B cell (primary cell): ENCODE measurements around the gene AUTS2. TPM values are rescaled to one million over a fixed set of nuclear protein-coding genes. Genes with fewer than 3 reads are reported as not detected.

Experiments used
- ATAC-seq: fragments of 200-7000 bp; cut with Tn5 transposase; one replicate; pipeline ENCODE4 v1.10.0; 2021; ENCODE audit warnings: low read depth, mild to moderate bottlenecking, moderate number of reproducible peaks, moderate library complexity
- CTCF ChIA-PET: fragments of 350-600 bp; sonication (Branson Sonifier 250); formaldehyde crosslinking; loops from one replicate; lab custom pipeline; 2021; ENCODE audit warnings: antibody characterized with exemption, inconsistent platforms; lab: Charles Lee
- POLR2A ChIA-PET: fragments of 350-600 bp; sonication (Branson Sonifier 250); formaldehyde crosslinking; loops from one replicate; lab custom pipeline; 2021; ENCODE audit warnings: antibody characterized with exemption; lab: Charles Lee
- DNase-seq: peaks from one replicate; pipeline ENCODE4 v3.0.0; 2013
- H2AFZ ChIP-seq: 2 replicates; pipeline ENCODE4 v1.6.1; 2012; ENCODE audit warnings: mild to moderate bottlenecking, low read depth, low read length; ENCODE audit not compliant: insufficient read depth, poor library complexity, severe bottlenecking
- H3K27ac ChIP-seq, 2 donors: 1 replicate in 1 of 2; 2 replicates in 1 of 2; pipeline ENCODE4 v1.5.1; 2012 to 2013; ENCODE audit warnings: low read length in 2 of 2, mild to moderate bottlenecking in 2 of 2, moderate library complexity in 1 of 2
- H3K27me3 ChIP-seq, 4 experiments: fragments of 200-600 bp in 1 of 4; sonication (generic) in 1 of 4; replicated peaks in 1 of 4; 1 replicate in 2 of 4; 2 replicates in 2 of 4; pipeline versions ENCODE4 v1.6.1 to v1.7.0; 2013 to 2016; ENCODE audit warnings: low read length in 3 of 4, mild to moderate bottlenecking in 2 of 4, mixed read lengths in 1 of 4, moderate library complexity in 1 of 4; ENCODE audit not compliant: insufficient read depth in 4 of 4, control insufficient read depth in 3 of 4; ENCODE audit errors: control extremely low read depth in 1 of 4
- H3K36me3 ChIP-seq, 2 experiments: replicated peaks in 1 of 2; 1 replicate in 1 of 2; 2 replicates in 1 of 2; pipeline versions ENCODE4 v1.6.1 to v1.7.1; 2013; ENCODE audit warnings: low read length in 1 of 2; ENCODE audit not compliant: insufficient read depth in 2 of 2, control insufficient read depth in 1 of 2; ENCODE audit errors: control extremely low read depth in 1 of 2, extremely low read depth in 1 of 2
- H3K4me1 ChIP-seq, 2 donors: fragments of 200-600 bp in 1 of 2; sonication (generic) in 1 of 2; 1 replicate in 1 of 2; 2 replicates in 1 of 2; pipeline versions ENCODE4 v1.5.1 to v1.6.1; 2013 to 2017; ENCODE audit warnings: low read length in 2 of 2; ENCODE audit not compliant: control insufficient read depth in 2 of 2, insufficient read depth in 2 of 2
- H3K4me2 ChIP-seq: replicated peaks from 2 replicates; pipeline ENCODE3; 2012; ENCODE audit warnings: mild to moderate bottlenecking, low read depth, low read length; ENCODE audit not compliant: poor library complexity, severe bottlenecking
- H3K4me3 ChIP-seq, 5 experiments: fragments of 200-600 bp in 1 of 5; sonication (generic) in 1 of 5; 1 replicate in 3 of 5; 2 replicates in 2 of 5; pipeline versions ENCODE4 v1.5.1 to v1.7.0; 2011 to 2016; ENCODE audit warnings: low read length in 4 of 5, mild to moderate bottlenecking in 4 of 5, low read depth in 2 of 5, control low read depth in 1 of 5, moderate library complexity in 1 of 5; ENCODE audit not compliant: insufficient read depth in 1 of 5; ENCODE audit errors: control extremely low read depth in 1 of 5, extremely low read depth in 1 of 5
- H3K79me2 ChIP-seq: fragments of 200-600 bp; sonication (generic); one replicate; pipeline ENCODE4 v1.6.0; 2016; ENCODE audit warnings: low read length; ENCODE audit not compliant: control insufficient read depth, insufficient read depth
- H3K9ac ChIP-seq: fragments of 200-600 bp; sonication (generic); 2 replicates; pipeline ENCODE4 v1.6.1; 2017; ENCODE audit warnings: mild to moderate bottlenecking, low read length, moderate library complexity
- H3K9me3 ChIP-seq, 3 donors: one replicate each; pipeline versions ENCODE4 v1.6.1 to v1.7.1; 2013; ENCODE audit warnings: low read length in 2 of 3; ENCODE audit not compliant: control insufficient read depth in 2 of 3, insufficient read depth in 1 of 3; ENCODE audit errors: control extremely low read depth in 1 of 3
- H4K20me1 ChIP-seq: 2 replicates; pipeline ENCODE4 v1.6.0; 2012; ENCODE audit warnings: mild to moderate bottlenecking, low read length; ENCODE audit not compliant: insufficient read depth, control insufficient read depth, poor library complexity, severe bottlenecking
- H3K27ac Mint-ChIP-seq: one replicate; pipeline ENCODE4 v1.8.0; 2021; ENCODE audit warnings: mixed read lengths
- H3K27me3 Mint-ChIP-seq: one replicate; pipeline ENCODE4 v1.8.0; 2021; ENCODE audit warnings: mixed read lengths
- H3K4me1 Mint-ChIP-seq: one replicate; pipeline ENCODE4 v1.8.0; 2021; ENCODE audit warnings: mixed read lengths
- H3K4me3 Mint-ChIP-seq: one replicate; pipeline ENCODE4 v1.8.0; 2021; ENCODE audit warnings: mixed read lengths
- H3K9me3 Mint-ChIP-seq: one replicate; pipeline ENCODE4 v1.8.0; 2022; ENCODE audit warnings: mixed read lengths; ENCODE audit not compliant: insufficient read depth
- EZH2 ChIP-seq: IDR thresholded peaks from 2 replicates; pipeline ENCODE4 v1.6.1; 2012; ENCODE audit warnings: borderline replicate concordance, low read depth, mild to moderate bottlenecking, moderate library complexity, low read length; ENCODE audit not compliant: insufficient read depth, poor library complexity, severe bottlenecking
- WGBS: methylation state at CpG from one replicate; pipeline ENCODE4 v1.1.5; 2013; ENCODE audit warnings: missing lambda C conversion rate; ENCODE audit not compliant: insufficient coverage; 5-methylcytosine and 5-hydroxymethylcytosine counted together
- intact Hi-C: fragments of 100-400 bp; cut with micrococcal nuclease; formaldehyde crosslinking; loops from one replicate; pipeline ENCODE4 v1.10.0; 2022
- polyA plus RNA-seq: library from polyadenylated mRNA; depleted of rRNA; stranded (reverse); fragments of >200 nt; gene quantifications from 2 replicates; pipeline ENCODE4 v1.2.3, GENCODE V29; 2012
- total RNA-seq, 2 donors: library from RNA; stranded (reverse); fragments of 120-200 nt in 1 of 2; gene quantifications; 1 replicate in 1 of 2; 2 replicates in 1 of 2; pipeline versions ENCODE4 v1.2.3 to v1.2.4, GENCODE V29; 2013 to 2022
- TF ChIP-seq, protein P1 (sequence below): fragments of 200-600 bp; IDR thresholded peaks from one replicate; pipeline ENCODE4 v1.8.0; 2022; ENCODE audit warnings: antibody characterized with exemption, mild to moderate bottlenecking

AUTS2 gene
- total and polyA plus RNA-seq, 2 donors (not counting 1 experiment from before 2014, with no cell fraction given) = 22.3 to 35.0 TPM

DNA sequence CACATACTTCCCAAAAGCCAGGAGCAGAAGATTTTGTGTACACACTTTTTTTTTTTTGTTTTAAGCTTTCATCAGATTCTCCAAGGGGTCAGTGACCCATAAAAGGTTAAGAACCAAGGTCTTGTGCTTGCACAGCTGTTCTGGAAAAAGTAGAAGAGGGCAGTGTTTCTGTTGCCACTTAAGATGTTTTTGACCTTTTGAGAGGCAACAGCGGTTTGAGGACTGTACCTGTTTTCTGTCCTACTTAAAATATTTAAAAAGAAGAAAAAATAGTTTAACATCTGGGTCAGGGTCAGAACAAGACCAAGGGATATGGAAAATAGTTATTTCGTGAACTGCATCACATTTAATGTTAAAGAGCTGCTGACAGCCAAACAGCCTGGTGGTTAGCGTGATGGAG is 32.9 kb downstream of the AUTS2 start:
- Histone ChIP-seq H3K4me2 (no peak overlapping the region), H3K4me1 (no peaks in the 10 kb centered on the region), H3K9me3 (no peaks in the 10 kb centered on the region), H3K27me3 (no peaks in the 10 kb centered on the region), H3K4me3 (no peak overlapping the region), H3K9ac (no peak overlapping the region), H4K20me1 (no peaks in the 10 kb centered on the region), H3K36me3 (no peaks in the 10 kb centered on the region), H2AFZ (no peak overlapping the region), H3K79me2 (peaks cover 6% of the 10 kb centered on the region), H3K27ac (no peak overlapping the region)
- no peaks in the 10 kb centered on the region for H3K27me3 Mint-ChIP-seq
- H3K4me3 Mint-ChIP-seq = no peak overlapping the region
- POLR2A ChIA-PET = no interaction called here
- intact Hi-C loops = no loop called here
- H3K27ac Mint-ChIP-seq = no peak overlapping the region
- TF ChIP-seq, protein P1, sequence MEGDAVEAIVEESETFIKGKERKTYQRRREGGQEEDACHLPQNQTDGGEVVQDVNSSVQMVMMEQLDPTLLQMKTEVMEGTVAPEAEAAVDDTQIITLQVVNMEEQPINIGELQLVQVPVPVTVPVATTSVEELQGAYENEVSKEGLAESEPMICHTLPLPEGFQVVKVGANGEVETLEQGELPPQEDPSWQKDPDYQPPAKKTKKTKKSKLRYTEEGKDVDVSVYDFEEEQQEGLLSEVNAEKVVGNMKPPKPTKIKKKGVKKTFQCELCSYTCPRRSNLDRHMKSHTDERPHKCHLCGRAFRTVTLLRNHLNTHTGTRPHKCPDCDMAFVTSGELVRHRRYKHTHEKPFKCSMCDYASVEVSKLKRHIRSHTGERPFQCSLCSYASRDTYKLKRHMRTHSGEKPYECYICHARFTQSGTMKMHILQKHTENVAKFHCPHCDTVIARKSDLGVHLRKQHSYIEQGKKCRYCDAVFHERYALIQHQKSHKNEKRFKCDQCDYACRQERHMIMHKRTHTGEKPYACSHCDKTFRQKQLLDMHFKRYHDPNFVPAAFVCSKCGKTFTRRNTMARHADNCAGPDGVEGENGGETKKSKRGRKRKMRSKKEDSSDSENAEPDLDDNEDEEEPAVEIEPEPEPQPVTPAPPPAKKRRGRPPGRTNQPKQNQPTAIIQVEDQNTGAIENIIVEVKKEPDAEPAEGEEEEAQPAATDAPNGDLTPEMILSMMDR = no peak
- TF ChIP-seq EZH2 = no peak
- no CpG with 5 or more reads among the region's 3 CpGs for WGBS
- H3K4me1 Mint-ChIP-seq = peaks cover 3% of the 10 kb centered on the region
- DNase-seq (no peak), ATAC-seq (no peak)
- CTCF ChIA-PET = no interaction called here
- H3K9me3 Mint-ChIP-seq = no peaks in the 10 kb centered on the region

DNA sequence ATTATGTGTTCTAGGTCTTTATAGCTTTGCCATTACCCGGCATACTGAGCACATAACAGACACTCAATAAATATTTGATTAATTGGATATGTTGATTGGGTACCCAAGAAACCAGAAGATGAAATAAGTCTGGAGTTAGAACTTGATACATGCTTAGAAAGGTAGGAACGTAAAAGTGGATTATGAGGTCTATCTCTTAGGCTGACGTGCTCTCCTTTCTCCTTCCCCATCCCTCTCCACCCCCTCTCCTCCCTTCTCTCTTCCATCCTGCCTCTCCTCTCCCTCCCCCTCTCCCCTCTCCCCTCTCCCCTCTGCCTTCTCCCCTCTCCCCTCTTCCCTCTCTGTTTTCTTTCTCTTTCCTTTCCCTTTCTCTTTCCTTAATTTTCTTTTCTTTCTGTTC is 34.0 kb downstream of the AUTS2 start:
- Mint-ChIP-seq H3K27ac (no peak overlapping the region), H3K9me3 (no peaks in the 10 kb centered on the region), H3K27me3 (no peaks in the 10 kb centered on the region), H3K4me3 (no peak overlapping the region), H3K4me1 (peaks cover 3% of the 10 kb centered on the region)
- TF ChIP-seq EZH2 = no peak
- TF ChIP-seq, protein P1 = no peak
- no peaks in the 10 kb centered on the region for H4K20me1 ChIP-seq
- no peak overlapping the region for H3K9ac ChIP-seq
- H3K4me3 ChIP-seq = no peak overlapping the region
- H3K4me1 ChIP-seq = no peaks in the 10 kb centered on the region
- peaks cover 6% of the 10 kb centered on the region for H3K79me2 ChIP-seq
- H3K36me3 ChIP-seq = no peaks in the 10 kb centered on the region
- ATAC-seq (no peak), DNase-seq (no peak)
- intact Hi-C loops = no loop called here
- H3K27ac ChIP-seq = no peak overlapping the region
- no peaks in the 10 kb centered on the region for H3K27me3 ChIP-seq
- H3K4me2 ChIP-seq = no peak overlapping the region
- no peak overlapping the region for H2AFZ ChIP-seq
- ChIA-PET CTCF (no interaction called here), POLR2A (no interaction called here)
- no CpG with 5 or more reads among the region's 3 CpGs for WGBS
- H3K9me3 ChIP-seq = no peaks in the 10 kb centered on the region
